ENCODE results near the gene FADS2.

Gene FADS2

DNA sequence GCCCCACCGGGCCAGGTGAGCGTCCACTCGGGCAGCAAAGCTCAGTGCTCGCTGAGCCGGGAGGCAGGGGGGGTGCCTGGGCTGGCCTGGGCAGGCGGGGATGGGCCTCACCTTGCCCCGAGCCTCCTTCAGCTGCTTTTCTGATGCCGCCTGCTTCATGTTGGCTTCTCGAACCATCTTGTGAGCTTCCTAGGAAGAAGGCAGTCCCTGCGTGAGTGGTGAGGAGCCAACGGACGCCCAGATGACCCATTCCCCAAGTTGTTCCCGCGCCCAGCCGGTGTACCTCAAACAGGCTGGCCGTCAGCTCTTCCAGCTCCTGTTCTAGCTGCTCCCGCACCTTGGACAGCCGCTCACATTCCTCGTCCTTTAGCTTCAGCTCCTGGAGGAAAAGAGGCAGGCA lies 79.2 kb downstream of the FADS2 start:
- no peak for DNase-seq (ENCODE audit: low read depth)

DNA sequence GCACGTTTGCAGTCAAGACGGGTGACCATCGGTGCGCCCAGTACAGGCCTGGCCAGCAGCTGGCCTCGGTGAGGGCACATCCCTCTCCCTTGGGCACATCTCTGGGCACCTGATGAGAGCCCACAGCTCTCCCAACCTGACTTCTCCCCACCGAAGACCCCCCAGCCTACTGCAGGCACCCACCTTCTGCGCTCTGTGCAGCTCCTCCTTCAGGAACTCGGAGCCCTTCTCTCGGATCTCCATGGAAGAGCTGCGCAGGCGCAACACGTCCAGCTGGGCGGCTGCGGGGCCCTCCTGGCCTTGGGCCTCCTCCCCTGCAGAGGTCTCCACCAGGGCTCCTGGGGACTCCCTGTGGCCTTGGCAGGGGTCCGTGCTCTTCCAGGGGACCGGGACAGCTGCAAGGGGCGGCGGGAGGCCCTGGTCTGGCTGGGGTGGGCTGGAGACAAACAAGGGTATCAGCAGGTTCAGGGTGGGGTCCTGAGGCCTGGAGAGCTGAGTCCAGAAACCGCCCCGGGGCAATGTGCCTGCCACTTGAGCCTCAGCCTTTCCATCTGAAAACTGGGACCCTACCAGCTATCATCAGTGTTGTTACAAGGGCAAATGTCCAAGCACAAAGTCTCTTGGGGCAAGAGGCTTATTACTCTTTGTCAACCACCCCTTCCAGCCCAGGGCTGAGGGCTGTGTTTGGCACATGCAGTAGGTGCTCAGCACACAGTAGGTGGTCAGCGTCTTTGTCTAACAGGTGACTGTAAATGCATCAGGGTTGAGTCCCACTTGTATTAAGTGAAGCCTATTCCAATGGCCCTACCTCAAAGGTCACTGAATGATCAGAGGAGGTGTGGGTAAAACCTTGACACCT lies 80.0 kb downstream of the FADS2 start:
- DNase-seq (ENCODE audit: low read depth) = no peak

DNA sequence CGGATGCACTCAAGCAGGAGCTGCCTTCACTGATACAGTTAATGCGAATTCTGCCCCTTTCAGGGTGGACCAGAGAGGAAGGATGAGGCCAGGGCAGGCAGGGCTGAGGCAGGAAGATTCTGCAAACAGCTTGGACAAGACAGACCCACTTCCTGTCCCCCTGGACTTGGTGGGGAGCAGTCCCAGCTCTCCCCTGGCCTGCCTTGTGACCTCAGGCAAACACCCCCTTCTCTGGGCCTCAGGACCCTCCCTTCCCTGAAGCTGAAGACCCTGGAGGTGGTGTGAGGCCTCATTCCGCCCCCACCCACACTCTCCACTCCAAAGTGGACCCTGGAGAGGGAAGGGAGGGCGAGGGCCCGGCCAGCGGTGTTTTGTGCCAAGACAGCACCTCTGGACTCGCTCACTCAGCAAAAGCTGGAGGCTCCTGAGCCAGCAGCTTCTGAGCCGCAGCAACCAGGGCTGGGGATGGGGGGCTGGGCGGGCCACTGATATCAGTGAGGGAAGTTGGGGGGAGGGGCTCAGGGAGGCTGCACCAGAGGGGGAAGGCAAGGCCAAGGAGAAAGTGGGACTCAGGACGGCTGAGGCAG lies 80.7 kb downstream of the FADS2 start:
- DNase-seq (ENCODE audit: low read depth) = no peak

DNA sequence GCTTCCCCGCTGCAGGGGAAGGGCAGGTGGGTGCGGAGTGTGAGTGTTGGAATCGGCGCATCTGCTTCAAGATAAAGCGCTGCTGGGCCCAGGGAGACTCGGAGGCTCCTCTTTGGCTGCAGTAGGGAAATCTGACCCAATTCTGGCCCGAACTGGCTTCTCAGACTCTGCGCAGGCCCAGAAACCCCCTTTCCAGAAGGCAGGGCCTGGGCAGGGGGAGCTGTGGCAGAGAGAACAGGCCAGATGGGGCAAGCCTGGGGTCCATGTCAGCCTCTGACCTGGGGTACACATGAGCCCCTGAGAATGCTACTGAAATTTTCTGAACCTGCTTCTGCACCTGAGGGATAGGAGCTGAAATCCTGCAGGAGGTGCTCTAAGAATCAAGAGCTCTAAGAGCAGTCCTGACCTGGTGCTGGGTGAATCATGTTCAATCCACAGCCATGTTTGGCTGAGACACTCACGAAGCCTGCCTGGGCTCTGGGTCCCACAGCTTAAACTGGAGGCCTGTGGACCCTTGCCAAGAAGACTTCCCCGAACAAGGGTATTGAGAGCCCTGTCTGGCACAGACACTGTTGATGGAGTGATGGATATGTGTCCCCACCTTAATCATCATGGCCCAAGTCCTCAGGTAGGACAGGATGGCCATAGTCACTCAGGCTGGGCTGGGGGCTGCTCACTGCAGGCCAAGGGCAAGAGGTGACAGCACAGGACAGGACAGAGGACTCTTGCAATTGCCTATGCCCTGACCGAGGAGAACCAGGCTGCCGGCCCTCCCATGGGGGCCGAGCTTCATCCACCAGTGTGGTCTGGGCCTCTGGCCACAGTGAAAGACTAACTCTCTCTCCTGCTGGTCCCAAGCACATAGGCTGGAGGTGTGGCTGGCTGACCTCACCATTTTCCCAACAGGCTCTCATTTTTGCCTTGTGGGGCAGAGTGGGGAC lies 82.4 kb downstream of the FADS2 start:
- DNase-seq (ENCODE audit: low read depth) = no peak

DNA sequence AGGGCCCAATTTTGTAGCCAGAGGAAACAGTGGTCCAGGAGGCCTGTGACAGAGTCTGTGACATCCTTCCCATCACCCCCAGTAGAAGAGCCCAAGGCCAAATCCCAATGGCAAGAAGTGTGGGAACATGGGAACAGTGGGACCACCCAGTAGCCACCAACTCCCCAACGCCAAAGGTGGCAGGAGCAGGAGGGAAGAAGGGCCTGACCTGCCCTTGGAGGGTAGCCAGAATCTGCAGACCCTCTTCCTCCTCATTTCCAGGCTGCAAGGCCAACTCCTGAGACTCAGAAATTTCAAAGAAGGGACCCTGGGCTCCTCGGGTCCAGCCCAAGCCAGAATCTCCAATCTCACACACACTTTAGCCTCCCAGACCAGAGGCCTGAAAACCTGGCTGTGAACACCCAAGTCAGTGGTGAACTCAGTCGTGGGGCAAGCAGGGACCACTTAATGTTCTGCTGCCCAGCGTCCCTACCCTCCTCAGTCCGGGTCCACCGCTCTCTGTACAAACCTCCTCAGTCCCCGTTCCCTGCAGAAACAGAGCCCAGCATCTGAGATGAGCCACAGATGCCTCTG lies 83.1 kb downstream of the FADS2 start:
- no peak for DNase-seq (ENCODE audit: low read depth)

DNA sequence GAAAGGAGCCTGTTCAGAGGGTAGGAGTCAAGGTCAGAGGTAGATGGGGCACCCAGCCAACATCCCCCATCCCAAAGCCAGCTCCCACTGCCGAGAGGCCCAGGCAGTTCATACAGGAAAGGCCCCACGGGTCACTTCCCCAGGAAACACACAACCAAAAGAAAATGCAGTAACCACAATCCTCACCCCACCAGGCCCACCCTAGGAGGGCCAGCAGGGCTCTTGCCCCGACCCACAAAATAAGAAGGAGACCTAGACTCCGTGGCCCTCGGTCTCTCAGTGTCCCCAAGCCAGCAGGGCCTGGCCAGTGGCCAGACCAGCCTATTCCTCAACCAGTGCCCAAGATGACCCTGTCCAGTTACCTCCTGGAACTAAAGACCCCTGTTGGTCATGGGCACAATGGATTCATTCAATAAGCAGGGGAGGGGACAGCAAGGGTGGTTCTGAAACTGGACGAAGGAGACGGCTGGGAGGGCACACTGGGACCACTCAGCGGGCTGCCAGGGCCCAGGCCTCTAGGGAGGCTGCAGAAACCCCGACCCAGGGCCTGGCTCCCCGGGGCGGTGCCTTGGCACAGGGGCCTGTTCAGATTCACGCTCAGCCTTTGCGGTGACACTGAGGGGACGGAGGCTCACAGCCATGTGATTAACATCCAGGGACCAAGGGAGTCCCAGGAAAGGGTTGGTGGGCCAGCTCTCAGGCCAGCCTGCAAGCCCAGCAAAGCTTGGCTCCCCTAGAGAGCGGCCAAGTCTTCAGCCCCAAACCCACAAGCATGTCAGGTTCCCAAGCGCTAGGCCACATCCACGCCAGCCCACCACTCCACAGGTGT lies 83.8 kb downstream of the FADS2 start:
- DNase-seq (ENCODE audit: low read depth) = no peak

DNA sequence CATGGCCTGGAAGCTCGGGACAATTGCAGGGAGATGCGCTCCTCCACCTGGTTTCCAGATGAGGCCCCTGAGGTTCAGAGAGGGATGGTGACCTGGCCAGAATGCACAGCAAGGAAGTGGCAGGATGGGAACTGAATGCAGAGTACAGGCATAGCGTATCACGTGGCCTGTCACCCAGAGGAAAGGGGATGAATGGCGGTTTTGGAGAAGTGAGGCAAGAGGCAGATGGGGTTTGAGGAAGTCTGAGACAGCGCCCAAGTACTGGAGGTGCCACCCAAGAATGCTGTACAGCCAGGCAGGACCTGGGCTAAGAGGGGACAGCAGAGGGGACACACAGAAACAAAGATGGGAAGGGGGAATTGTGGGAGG lies 84.4 kb downstream of the FADS2 start:
- DNase-seq (ENCODE audit: low read depth) = no peak

DNA sequence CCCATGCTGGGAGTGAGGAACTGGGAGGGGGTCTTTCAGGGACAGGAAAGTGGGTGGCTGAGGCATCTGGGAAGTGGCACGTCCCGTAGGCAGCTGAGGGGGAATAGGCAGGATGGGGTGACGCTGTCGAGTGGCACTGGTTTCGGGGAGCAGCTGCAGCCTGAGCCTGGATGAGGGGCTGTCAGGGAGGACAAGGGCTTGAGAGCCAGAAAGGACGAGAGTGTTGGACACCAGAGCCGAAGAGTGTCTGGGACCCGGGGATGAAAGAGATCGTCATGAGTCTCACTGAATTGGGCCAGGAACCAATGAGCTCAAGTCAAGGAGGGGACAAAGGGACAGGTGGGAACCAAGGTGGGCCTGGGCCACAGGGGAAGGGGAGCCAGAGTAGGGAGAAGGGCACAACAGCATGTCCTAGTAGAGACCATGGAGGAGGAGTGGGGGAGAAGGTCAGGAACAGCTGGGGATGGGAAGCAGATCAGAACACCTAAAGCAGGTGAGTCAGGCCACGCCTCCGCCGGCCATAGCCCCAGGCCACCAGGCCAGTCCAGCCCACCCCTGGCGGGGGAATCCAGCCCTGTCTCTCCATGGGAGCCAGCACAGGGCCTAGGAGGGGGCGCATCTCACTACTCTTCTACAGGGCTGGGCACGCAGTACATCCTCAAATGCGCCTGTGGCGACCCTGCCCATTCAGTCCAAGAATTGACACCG lies 85.0 kb downstream of the FADS2 start:
- DNase-seq (ENCODE audit: low read depth) = no peak

DNA sequence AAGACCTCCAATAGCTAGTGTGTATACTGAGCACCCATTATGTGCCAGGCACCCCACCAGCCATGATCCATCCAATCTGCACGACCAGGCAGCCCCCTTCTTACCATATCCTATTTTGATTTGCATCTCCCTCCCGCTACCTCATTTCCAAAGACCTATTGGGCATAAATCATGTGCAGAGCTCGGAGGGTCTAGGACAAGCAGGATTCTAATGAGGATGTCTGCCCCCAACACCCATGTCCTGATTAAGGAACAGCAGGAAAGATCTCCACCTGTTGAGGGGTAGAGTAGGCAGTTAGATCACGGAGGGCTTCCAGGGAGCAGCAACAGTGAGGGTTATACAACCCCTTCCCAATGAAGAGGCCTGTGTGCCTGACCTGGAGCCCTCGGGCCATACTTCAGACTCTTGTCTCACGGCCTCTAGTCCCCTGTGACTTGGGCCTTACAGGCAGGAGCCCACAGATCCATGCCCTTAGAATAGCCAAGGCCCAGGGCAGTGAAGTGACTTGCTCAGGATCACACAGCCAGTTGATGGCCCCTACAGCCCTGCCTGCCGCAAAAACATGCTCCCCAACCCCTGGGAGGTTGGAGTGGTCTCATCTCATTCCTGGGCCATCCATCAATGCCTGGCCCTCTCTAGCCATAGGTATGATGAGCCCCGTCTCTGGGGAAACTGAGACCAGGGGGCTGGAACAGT lies 85.7 kb downstream of the FADS2 start:
- no peak for DNase-seq (ENCODE audit: low read depth)

DNA sequence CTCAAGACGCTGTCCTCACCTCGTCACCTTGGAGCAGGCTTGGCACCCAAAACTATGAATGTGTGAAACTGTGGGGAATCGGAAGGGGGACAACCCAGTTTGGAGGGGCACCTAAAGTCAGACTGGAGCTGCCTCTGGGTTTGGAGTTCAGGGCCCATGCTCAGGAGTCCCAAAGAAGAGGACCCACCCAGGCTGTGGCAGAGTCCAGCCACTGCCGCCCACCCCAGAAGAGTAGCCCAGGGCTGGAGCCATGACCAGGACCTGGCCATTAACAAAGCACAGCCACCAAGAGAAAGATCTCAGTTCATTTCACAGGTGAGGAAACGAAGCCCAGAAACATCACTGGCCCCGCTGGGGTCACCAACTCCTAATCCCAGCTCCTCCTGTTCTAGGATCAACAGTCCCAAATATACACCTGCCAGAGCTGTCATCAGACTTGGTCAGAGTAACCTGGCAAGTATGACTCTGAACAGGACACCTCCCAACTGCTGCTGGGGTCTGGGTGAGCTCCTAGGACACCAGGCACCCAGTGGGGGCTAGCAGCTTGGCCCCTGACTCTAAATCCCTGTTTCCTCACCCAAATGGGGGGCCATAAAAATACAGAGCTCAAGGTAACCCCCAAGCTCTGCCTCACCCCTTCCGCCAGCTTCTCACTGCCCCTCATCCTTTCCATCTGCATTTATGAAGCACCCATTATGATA lies 86.5 kb downstream of the FADS2 start:
- DNase-seq (ENCODE audit: low read depth) = no peak

DNA sequence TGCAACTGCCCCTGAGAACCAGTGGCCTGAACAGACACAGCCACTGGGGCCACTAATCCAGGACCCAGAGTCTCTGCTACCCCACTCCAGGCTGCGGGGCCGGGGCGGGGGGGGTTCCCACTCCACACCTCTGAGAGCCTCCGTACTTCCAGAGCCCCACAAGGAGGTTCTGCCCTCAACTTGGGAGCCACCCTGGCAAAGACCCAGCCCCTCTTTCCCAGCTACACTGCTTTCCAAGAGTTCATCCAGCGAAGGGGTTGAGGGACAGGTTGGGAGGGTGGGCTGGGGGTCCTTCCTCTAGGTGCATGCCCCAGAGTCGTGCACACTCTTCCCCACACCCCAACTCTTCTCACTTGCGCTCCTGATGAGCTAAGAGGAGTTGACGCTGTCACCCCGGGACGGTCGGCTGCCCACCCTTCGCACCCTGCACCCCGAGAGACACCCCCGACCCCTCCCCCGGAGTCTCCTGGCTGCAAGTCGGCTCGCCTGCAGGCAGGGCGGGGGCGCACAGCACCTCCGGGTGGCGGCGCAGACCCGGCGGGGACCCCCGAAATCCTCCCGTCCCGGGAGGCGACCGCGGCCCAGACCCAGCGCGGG lies 88.7 kb downstream of the FADS2 start:
- no peak for DNase-seq (ENCODE audit: low read depth)
